GM06990 (cell line): ENCODE data around the gene CD200R1L.

Experiments
- DNase-seq: peaks from one replicate; pipeline ENCODE4 v3.0.0-alpha.2; 2011; ENCODE audit not compliant: insufficient read length; ENCODE audit errors: extremely low read depth
- H3K27me3 ChIP-seq: replicated peaks from 2 replicates; pipeline ENCODE4 v1.6.0; 2011; ENCODE audit warnings: low read length; ENCODE audit not compliant: control insufficient read depth, insufficient read depth
- H3K36me3 ChIP-seq: 2 replicates; pipeline ENCODE4 v1.5.1; 2011; ENCODE audit warnings: low read length; ENCODE audit not compliant: control insufficient read depth, insufficient read depth
- H3K4me3 ChIP-seq: replicated peaks from 2 replicates; pipeline ENCODE4 v1.5.1; 2011; ENCODE audit warnings: low read depth, mild to moderate bottlenecking, control low read depth, low read length
- TF ChIP-seq, protein P1 (sequence below): IDR thresholded peaks from 2 replicates; pipeline ENCODE4 v1.5.1; 2011; ENCODE audit warnings: low read length, control low read depth, mild to moderate bottlenecking, inconsistent platforms; ENCODE audit not compliant: insufficient read depth, poor library complexity, severe bottlenecking

Gene CD200R1L

DNA sequence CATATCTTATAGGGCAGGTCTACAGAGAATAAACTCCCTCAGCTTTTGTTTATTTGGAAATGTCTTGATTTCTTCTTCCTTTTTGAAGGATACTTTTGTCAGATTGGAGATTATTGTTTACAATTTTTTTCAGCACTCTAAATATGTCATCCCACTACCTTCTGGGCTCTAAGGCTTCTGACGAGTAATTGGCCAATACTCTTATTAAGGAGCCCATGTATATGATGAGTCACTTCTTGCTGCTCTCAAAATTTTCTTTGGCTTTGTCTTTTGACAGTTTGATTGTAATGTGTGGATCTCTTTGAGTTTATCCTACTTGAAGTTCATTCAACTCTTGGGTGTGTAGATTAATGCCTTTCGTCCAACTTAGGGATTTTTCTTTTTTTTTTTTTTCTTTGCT is 28.9 kb upstream of the CD200R1L start:
- TF ChIP-seq, protein P1, sequence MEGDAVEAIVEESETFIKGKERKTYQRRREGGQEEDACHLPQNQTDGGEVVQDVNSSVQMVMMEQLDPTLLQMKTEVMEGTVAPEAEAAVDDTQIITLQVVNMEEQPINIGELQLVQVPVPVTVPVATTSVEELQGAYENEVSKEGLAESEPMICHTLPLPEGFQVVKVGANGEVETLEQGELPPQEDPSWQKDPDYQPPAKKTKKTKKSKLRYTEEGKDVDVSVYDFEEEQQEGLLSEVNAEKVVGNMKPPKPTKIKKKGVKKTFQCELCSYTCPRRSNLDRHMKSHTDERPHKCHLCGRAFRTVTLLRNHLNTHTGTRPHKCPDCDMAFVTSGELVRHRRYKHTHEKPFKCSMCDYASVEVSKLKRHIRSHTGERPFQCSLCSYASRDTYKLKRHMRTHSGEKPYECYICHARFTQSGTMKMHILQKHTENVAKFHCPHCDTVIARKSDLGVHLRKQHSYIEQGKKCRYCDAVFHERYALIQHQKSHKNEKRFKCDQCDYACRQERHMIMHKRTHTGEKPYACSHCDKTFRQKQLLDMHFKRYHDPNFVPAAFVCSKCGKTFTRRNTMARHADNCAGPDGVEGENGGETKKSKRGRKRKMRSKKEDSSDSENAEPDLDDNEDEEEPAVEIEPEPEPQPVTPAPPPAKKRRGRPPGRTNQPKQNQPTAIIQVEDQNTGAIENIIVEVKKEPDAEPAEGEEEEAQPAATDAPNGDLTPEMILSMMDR = no peak
- Histone ChIP-seq H3K36me3 (no peaks in the 10 kb centered on the region), H3K27me3 (no peaks in the 10 kb centered on the region), H3K4me3 (no peak overlapping the region)
- no peak for DNase-seq

GRCh38 chr3:112874725-112875124 is 28.1 kb upstream of the CD200R1L start:
- DNase-seq = no peak
- TF ChIP-seq, protein P1 = no peak
- Histone ChIP-seq H3K36me3 (no peaks in the 10 kb centered on the region), H3K4me3 (no peak overlapping the region), H3K27me3 (no peaks in the 10 kb centered on the region)

- Histone ChIP-seq H3K4me3 (no peak overlapping the region), H3K27me3 (no peaks in the 10 kb centered on the region), H3K36me3 (no peaks in the 10 kb centered on the region)
- TF ChIP-seq, protein P1 = no peak
- no peak for DNase-seq
Measured at GRCh38 chr3:112873632-112874031, 27.0 kb upstream of the CD200R1L start.

- no peak for DNase-seq
- no peak overlapping the region for H3K4me3 ChIP-seq
- TF ChIP-seq, protein P1 = no peak
- no peaks in the 10 kb centered on the region for H3K36me3 ChIP-seq
- no peaks in the 10 kb centered on the region for H3K27me3 ChIP-seq
Measured at GRCh38 chr3:112871735-112872134, 25.1 kb upstream of the CD200R1L start.

- no peak overlapping the region for H3K4me3 ChIP-seq
- TF ChIP-seq, protein P1 = no peak
- no peaks in the 10 kb centered on the region for H3K27me3 ChIP-seq
- no peaks in the 10 kb centered on the region for H3K36me3 ChIP-seq
- no peak for DNase-seq
Measured at GRCh38 chr3:112865757-112866156, 19.1 kb upstream of the CD200R1L start.

DNA sequence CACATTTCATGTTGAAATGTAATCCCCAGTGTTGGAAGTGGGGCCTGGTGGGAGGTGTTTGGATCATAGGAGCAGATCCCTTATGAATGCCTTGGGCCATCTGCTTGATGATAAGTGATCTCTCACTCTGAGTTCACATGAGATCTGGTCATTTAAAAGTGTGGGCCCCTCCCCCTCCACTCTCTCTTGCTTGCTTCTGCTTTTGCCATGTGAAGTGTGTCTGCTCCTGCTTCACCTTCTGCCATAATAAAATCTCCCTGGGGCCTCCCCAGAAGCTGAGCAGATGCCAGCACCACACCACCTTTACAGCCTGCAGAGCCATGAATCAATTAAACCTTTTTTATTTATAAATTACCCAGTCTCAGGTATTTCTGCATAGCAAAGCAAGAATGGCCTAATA is 14.2 kb upstream of the CD200R1L start:
- TF ChIP-seq, protein P1 = no peak
- DNase-seq = no peak
- Histone ChIP-seq H3K4me3 (no peak overlapping the region), H3K27me3 (no peaks in the 10 kb centered on the region), H3K36me3 (no peaks in the 10 kb centered on the region)
